HG03175 (cell line): ENCODE results near the gene MMP2.
A peak's percentile ranks its signal among the peaks of the same experiment; 100 is the strongest.

Source experiments
- ATAC-seq: cut with Tn5 transposase; IDR thresholded peaks from one replicate; pipeline ENCODE4 v1.9.1; 2021; ENCODE audit warnings: mild to moderate bottlenecking, moderate library complexity; ENCODE audit not compliant: unreplicated experiment

MMP2 gene

GRCh38 chr16:55468352-55468990 lies 10.5 kb upstream of the MMP2 start:
- ATAC-seq: no peak

- no peak for ATAC-seq
Measured at GRCh38 chr16:55469821-55470532, 9.0 kb upstream of the MMP2 start.

- no peak for ATAC-seq
Measured at GRCh38 chr16:55470533-55471371, 8.2 kb upstream of the MMP2 start.

- ATAC-seq: peak; percentile 57
Measured at GRCh38 chr16:55471448-55472097, 7.4 kb upstream of the MMP2 start.

DNA sequence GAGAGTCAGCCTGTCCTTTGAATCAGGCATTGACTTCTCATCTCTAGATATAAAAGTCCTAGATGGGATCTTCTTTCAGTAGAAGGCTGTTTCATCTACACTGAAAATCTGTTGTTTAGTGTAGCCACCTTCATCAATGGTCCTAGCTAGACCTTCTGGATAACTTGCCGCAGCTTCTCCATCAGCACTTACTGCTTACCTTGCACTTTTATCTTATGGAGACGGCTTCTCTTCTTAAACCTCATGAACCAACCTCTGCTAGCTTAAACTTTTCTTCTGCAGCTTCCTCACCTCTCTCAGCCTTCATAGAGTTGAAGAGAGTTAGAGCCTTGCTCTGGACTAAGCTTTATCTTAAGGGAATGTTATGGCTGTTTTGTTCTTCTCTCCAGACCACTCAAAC lies 5.4 kb upstream of the MMP2 start:
- no peak for ATAC-seq

DNA sequence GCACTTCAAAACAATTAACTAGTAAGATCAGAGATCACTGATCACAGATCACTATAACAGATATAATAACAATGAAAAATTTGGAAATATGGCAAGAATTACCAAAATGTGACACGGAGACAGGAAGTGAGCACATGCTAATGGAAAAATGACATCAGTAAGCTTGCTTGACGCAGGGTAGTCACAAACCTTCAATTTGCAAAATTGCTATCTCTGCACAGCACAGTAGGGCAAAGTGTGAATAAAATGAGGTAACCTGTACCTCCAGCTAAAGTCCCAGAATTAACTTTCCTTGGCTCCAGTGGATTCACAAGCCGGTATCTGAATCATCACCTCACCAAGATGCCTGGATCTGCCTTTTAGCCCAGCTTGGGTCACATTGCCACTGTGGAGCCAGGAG lies 4.2 kb upstream of the MMP2 start:
- no peak for ATAC-seq

DNA sequence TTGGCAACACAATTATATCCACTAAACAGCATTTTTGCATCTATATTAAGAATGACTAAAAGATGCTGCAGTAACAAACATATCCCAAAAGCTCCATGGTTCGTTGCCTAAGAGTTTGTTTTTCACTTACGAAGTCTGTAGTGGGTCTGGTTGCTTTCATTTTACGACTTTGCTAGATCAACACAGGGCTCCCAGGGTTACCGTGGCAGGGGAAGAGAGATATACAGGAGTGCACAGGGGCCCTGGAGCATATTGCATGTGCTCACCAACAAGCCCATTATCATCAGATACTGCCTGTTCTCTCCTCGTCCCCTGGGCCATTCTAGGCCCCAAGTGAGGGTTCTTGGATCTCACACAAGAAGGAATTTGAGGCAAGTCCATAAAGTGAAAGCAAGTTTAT lies 3.1 kb upstream of the MMP2 start:
- no peak for ATAC-seq

GRCh38 chr16:55476625-55477533 lies 2.1 kb upstream of the MMP2 start:
- no peak for ATAC-seq

DNA sequence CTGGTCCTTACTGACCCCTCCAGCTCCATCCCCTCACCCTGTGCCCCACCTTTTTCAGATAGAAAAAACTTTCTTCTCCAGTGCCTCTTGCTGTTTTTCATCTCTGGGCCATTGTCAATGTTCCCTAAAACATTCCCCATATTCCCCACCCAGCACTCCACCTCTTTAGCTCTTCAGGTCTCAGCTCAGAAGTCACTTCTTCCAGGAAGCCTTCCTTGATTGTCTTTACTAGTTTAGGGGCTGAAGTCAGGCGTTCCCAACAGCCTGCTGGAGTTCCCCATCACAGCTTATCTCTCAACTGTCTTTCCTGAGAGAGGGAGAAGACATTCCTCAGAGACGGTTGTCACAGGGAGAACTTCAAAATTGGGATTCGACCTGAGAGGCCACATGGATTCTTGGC lies 1.3 kb upstream of the MMP2 start:
- ATAC-seq: no peak

DNA sequence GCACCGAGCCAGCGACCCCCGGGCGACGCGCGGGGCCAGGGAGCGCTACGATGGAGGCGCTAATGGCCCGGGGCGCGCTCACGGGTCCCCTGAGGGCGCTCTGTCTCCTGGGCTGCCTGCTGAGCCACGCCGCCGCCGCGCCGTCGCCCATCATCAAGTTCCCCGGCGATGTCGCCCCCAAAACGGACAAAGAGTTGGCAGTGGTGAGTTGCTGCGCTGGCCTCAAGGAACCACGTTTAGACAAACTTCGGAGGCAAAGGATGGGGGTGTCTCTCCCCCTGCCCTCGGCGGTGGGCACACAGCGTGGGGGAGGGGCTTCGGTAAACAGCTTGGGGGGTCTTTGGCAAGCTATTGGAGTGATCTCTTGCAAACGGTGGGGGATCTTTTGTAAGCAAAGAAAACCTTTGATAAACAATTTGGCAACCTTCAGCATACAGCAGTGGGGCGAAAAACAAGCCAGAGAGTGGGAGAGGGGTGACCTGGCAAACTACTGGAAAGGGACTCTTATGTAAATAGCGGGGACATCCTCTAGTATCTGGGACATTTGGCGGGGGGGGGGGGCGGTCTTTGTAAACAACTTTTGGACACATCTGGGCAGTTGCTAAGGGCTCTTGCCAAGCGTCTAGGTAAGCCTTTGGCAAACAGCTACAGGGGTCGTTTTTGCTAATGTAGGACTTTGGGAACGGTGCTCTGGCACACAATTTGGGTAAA lies 587 bp downstream of the MMP2 start:
- no peak for ATAC-seq

GRCh38 chr16:55480228-55480655 lies 1.2 kb downstream of the MMP2 start:
- no peak for ATAC-seq

DNA sequence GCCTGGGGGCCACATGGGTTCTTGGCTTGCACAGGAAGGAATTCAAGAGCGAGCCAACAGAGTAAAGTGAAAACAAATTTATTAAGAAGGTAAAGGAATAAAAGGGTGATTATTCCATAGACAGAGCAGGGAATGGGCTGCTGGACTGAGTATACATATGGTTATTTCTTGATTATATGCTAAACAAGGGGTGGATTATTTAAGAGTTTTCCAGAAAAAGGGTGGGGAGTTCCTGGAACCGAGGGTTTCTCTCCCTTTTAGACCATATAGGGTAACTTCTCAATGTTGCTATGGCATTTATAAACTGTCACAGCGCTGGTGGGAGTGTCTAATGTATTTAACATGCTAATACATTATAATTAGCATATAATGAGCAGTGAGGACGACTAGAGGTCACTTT lies 2.0 kb downstream of the MMP2 start:
- no peak for ATAC-seq

DNA sequence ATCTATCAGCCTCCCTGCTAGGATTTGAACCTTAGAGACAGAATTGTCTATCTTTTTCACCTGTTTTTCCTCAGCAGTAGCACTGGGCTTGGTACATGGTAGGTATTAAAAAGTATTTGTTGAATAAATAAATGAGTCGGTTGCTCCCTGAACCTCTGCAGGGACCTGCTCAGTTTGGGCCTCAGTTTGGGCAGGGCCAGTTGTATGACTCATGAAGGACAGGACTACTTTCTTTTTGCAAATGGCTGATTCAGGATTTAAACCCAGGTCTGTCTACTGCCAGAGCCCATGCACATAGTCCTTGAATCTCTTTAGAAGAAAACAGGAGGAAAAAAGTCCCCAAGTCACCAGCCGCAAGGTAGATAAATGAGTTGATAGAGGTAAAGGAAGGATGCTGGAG lies 3.1 kb downstream of the MMP2 start:
- no peak for ATAC-seq

- no peak for ATAC-seq
Measured at GRCh38 chr16:55487048-55487803, 8.2 kb downstream of the MMP2 start.

- ATAC-seq: no peak
Measured at GRCh38 chr16:55488306-55488705, 9.3 kb downstream of the MMP2 start.

DNA sequence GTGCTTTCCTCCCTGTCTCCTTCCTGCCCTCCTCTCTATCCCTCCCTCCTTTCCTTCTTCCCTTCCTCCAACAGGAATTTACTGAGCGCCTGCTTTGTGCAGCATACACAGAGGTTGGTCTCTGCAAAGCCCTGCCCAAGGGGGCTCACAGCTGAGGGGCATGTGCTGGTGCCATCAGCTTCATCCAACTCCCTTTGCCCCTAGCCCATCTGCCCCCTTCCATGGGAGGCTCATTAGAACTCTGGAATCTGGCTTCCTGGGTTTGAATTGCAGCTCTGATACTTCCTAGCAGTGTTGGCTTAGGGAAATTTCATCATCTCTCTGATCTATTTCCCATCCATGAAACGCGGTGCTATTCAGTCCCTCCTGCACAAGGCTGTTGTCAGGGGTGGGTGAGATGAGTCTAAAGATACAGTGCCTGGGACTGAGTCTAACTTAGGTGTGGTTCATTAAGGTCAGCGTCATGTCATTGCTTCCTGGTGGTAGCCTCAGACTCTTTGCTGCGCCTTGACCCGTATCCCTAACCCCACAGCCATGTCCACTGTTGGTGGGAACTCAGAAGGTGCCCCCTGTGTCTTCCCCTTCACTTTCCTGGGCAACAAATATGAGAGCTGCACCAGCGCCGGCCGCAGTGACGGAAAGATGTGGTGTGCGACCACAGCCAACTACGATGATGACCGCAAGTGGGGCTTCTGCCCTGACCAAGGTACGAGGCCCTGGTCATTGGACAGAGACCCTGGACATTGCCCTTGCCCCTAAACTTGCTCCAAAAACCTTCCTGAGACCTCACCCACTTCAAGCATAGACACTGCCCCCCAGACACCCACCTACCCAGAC lies 10.3 kb downstream of the MMP2 start:
- ATAC-seq: no peak

DNA sequence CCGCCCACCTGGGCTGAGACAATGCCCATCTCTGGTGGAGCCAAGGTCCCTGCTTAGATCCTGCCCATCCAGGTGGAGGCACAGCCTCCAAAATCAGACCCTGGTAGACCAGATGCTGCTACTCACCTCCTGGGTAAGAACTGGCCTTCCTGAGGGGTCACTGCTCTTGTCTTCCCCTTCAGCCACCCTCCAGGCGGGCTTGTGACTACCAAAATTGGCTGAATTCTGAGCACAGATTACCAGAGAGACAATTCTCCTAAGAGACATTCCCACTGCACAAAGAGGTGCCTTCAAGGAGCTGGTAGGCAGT lies 10.9 kb downstream of the MMP2 start:
- no peak for ATAC-seq

- ATAC-seq: no peak
Measured at GRCh38 chr16:55490301-55490700, 11.3 kb downstream of the MMP2 start.
